ENCODE data around the gene VSNL1. TPM values are rescaled to one million over a fixed set of nuclear protein-coding genes. Genes with fewer than 3 reads are reported as not detected.

VSNL1 gene
- total and polyA plus RNA-seq, 9 donors: 0.41 to 9.4 (median 2.7) TPM; not detected in 1

DNA sequence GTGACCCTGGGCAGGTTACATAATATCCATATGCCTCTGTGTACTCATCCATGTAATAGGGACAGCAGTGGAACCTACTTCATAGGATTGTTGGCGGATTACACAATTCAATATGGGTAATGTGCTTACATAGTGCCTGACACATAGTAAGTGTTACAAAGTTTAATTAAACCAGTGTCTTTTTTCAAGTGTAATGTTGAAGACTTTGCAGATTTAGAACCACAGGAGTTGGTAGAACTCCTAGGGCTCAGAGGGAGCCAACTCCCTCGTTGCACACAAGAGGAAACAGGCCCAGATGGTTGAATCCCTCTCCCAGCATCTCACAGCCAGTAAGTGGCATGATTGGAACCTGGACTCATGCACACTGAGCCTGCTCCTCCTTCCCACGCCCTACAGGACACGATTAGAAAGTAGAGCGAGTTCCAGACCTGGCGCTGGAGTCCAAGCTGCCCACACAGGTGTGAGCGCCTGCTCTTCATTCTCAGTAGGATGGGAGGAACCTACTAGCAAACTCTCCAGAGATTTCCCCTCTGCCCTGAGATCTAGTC, 97.8 kb downstream of the VSNL1 start:
- intact Hi-C loops (cut with DNase I): no loop called here
- WGBS, 3 donors: 92 to 94% (median 92%) methylated on average over 7 of the region's 7 CpGs
- H3K36me3 ChIP-seq: no peaks in the 10 kb centered on the region

DNA sequence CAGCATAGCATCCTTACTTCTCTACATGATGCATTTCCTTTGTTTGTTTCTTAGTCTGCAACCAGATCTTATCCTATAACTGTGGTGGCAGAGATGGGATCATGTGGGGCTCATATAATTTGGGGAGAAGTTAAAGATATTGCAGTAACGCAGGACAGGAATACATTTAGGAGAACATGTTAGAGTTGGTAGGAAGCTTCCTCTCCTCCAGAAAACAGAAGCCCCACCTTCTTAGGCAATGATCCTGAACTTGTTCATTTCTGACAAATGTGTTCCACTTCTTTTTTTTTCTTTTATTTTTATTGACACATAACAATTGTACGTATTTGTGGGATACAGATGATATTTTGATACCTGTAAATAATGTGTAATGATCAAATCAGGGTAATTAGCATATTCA, 99.9 kb downstream of the VSNL1 start:
- intact Hi-C loops (cut with DNase I): no loop called here
- no peak overlapping the region for H3K4me3 ChIP-seq

More for the DNA sequence above, 97.8 kb downstream of the VSNL1 start:
- H3K9me3 ChIP-seq: no peaks in the 10 kb centered on the region
- H3K4me1 ChIP-seq (ENCODE audit: insufficient read depth): peaks cover 2% of the 10 kb centered on the region
- TF ChIP-seq EP300 (IDR thresholded peaks at IDR 0.05) (no peak), POLR2A (IDR thresholded peaks at IDR 0.05) (no peak)
- TF ChIP-seq, protein P1, sequence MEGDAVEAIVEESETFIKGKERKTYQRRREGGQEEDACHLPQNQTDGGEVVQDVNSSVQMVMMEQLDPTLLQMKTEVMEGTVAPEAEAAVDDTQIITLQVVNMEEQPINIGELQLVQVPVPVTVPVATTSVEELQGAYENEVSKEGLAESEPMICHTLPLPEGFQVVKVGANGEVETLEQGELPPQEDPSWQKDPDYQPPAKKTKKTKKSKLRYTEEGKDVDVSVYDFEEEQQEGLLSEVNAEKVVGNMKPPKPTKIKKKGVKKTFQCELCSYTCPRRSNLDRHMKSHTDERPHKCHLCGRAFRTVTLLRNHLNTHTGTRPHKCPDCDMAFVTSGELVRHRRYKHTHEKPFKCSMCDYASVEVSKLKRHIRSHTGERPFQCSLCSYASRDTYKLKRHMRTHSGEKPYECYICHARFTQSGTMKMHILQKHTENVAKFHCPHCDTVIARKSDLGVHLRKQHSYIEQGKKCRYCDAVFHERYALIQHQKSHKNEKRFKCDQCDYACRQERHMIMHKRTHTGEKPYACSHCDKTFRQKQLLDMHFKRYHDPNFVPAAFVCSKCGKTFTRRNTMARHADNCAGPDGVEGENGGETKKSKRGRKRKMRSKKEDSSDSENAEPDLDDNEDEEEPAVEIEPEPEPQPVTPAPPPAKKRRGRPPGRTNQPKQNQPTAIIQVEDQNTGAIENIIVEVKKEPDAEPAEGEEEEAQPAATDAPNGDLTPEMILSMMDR (IDR thresholded peaks at IDR 0.05): no peak
- H3K4me3 ChIP-seq: no peak overlapping the region
- no peak for DNase-seq
- H3K27me3 ChIP-seq: no peaks in the 10 kb centered on the region
- H3K27ac ChIP-seq: no peak overlapping the region

DNA sequence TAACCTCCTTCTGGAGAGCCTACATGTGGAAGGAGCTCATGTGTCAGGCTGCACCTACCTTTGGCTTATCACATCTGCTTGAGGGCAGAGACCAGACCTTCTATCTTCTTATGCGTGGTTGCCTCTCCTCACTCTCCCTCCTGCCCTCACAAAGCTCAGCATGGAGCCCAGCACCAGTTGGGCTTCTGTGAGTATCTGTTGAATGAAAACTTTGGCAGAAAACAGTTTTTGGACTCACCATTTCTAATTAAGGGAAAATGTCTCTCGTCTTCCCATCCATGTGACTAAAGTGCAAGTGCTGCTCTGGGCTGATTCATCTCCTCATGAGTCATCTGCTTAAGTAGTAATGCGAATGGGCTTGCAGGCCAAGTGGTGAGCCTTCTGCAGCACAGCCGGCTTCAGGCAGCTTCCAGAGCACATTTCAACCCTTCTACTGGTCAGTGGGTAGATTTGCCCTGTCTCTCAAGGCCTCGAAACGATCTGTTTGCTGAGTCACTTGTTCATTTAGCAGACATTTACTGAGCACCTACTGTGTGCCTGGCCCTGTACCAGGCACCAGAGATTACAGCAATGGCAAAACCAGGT, 102.6 kb downstream of the VSNL1 start:
- intact Hi-C loops (cut with DNase I): no loop called here
- H3K27ac ChIP-seq: no peak overlapping the region

More for the DNA sequence above, 99.9 kb downstream of the VSNL1 start:
- peaks cover 5% of the 10 kb centered on the region for H3K4me1 ChIP-seq (ENCODE audit: insufficient read depth)
- TF ChIP-seq POLR2A (IDR thresholded peaks at IDR 0.05) (no peak), EP300 (IDR thresholded peaks at IDR 0.05) (no peak)
- TF ChIP-seq, protein P1 (IDR thresholded peaks at IDR 0.05): no peak
- WGBS, 3 donors: 89 to 96% (median 94%) methylated on average over 2 of the region's 2 CpGs
- H3K36me3 ChIP-seq: no peaks in the 10 kb centered on the region
- no peaks in the 10 kb centered on the region for H3K9me3 ChIP-seq
- H3K27ac ChIP-seq: no peak overlapping the region
- DNase-seq: no peak
- no peaks in the 10 kb centered on the region for H3K27me3 ChIP-seq

DNA sequence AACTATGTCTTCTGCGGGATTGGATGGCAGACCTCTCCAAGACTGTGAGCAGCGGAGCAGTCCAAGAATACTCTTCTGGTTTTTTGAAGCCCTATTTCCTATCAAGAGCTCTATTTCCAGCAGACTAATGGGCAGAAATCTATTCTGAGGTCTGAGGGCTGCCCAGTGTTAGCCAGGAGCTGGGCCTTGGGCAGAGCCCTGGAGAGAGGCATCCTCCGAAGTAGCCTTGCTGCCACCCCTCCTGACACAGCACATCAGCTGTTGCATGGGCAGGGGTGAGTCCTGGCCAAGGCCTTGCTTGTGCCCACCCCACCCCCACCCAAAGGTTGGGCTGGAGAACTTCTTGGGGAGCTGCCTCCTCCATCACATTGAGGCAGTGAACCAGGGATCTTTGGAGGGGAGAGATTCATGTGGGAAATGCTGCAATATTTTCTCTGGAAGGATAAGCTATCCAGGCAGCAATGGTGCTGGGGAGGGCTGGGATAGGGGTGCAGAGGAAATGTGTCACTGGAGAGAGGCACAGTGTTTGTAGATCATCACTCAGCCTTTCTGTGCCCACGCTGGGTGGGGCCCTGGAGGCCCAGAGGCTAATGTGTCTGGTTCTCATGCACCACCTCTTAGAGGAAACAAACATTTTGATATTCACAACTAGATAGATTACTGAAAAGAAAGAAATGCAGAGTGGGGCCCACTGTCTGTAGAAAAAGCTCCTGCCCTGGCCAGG, 104.7 kb downstream of the VSNL1 start:
- intact Hi-C loops (cut with DNase I): no loop called here
- WGBS, 3 donors: 55 to 85% (median 70%) methylated on average over 4 of the region's 4 CpGs
- peaks cover 2% of the 10 kb centered on the region for H3K4me1 ChIP-seq (ENCODE audit: insufficient read depth)
- H3K27me3 ChIP-seq: no peaks in the 10 kb centered on the region
- no peak for DNase-seq
- no peaks in the 10 kb centered on the region for H3K36me3 ChIP-seq
- H3K27ac ChIP-seq: no peak overlapping the region
- H3K9me3 ChIP-seq: no peaks in the 10 kb centered on the region
- TF ChIP-seq EP300 (IDR thresholded peaks at IDR 0.05): no peak
- TF ChIP-seq, protein P1 (IDR thresholded peaks at IDR 0.05): no peak
- no peak for TF ChIP-seq POLR2A (IDR thresholded peaks at IDR 0.05)
- H3K4me3 ChIP-seq: no peak overlapping the region

More for the DNA sequence above, 102.6 kb downstream of the VSNL1 start:
- H3K36me3 ChIP-seq: no peaks in the 10 kb centered on the region
- H3K4me1 ChIP-seq (ENCODE audit: insufficient read depth): peaks cover 2% of the 10 kb centered on the region
- no peaks in the 10 kb centered on the region for H3K9me3 ChIP-seq
- no peak for DNase-seq
- no peak overlapping the region for H3K4me3 ChIP-seq
- no peaks in the 10 kb centered on the region for H3K27me3 ChIP-seq
- 31 to 54% (median 35%) methylated on average over 6 of the region's 6 CpGs for WGBS, 3 donors
- TF ChIP-seq POLR2A (IDR thresholded peaks at IDR 0.05): no peak
- TF ChIP-seq, protein P1 (IDR thresholded peaks at IDR 0.05): no peak
- no peak for TF ChIP-seq EP300 (IDR thresholded peaks at IDR 0.05)
